MM.1S (cell line): Measurements from ENCODE around the gene PLCH1.
A peak's percentile ranks its signal among the peaks of the same experiment; 100 is the strongest.

Experiments used
- DNase-seq: peaks from one replicate; pipeline ENCODE4 v3.0.0-alpha.2; 2015
- H2AFZ ChIP-seq: fragments of 300-600 bp; sonication (generic); 2 replicates; pipeline ENCODE4 v1.6.0; 2016; ENCODE audit warnings: antibody characterized with exemption, low read length
- H3F3A ChIP-seq: fragments of 300-600 bp; sonication (generic); 2 replicates; pipeline ENCODE4 v1.6.1; 2016; ENCODE audit warnings: mild to moderate bottlenecking, antibody characterized with exemption, low read length, moderate library complexity, mixed read lengths; ENCODE audit not compliant: insufficient read depth
- H3K27ac ChIP-seq: fragments of 300-600 bp; sonication (generic); 2 replicates; pipeline ENCODE4 v1.5.1; 2016; ENCODE audit warnings: mild to moderate bottlenecking, low read length
- H3K27me3 ChIP-seq: fragments of 300-600 bp; sonication (generic); replicated peaks from 2 replicates; pipeline ENCODE4 v1.6.0; 2016; ENCODE audit warnings: low read length; ENCODE audit not compliant: insufficient read depth
- H3K36me3 ChIP-seq: fragments of 300-600 bp; sonication (generic); replicated peaks from 2 replicates; pipeline ENCODE4 v1.6.1; 2016; ENCODE audit warnings: mild to moderate bottlenecking, low read length, mixed read lengths; ENCODE audit not compliant: insufficient read depth
- H3K4me1 ChIP-seq: fragments of 300-600 bp; sonication (generic); 2 replicates; pipeline ENCODE4 v1.6.1; 2016; ENCODE audit warnings: low read length, mixed read lengths
- H3K4me2 ChIP-seq: fragments of 300-600 bp; sonication (generic); 2 replicates; pipeline ENCODE4 v1.6.0; 2016; ENCODE audit warnings: low read depth, low read length
- H3K4me3 ChIP-seq: fragments of 300-600 bp; sonication (generic); 2 replicates; pipeline ENCODE4 v1.5.1; 2016; ENCODE audit warnings: low read length, mixed read lengths
- H3K79me2 ChIP-seq: fragments of 300-600 bp; sonication (generic); 2 replicates; pipeline ENCODE4 v1.6.1; 2016; ENCODE audit warnings: mixed run types, low read length, mixed read lengths
- H3K9ac ChIP-seq: fragments of 300-600 bp; sonication (generic); 2 replicates; pipeline ENCODE4 v1.6.1; 2016; ENCODE audit warnings: low read length, mixed read lengths
- H3K9me2 ChIP-seq: fragments of 300-600 bp; sonication (generic); replicated peaks from 2 replicates; pipeline ENCODE4 v1.6.1; 2016; ENCODE audit warnings: mild to moderate bottlenecking, low read length, mixed read lengths; ENCODE audit not compliant: insufficient read depth
- H3K9me3 ChIP-seq: fragments of 300-600 bp; sonication (generic); replicated peaks from 2 replicates; pipeline ENCODE4 v1.6.1; 2016; ENCODE audit warnings: mild to moderate bottlenecking, low read length, mixed read lengths; ENCODE audit not compliant: insufficient read depth
- H4K20me1 ChIP-seq: fragments of 300-600 bp; sonication (generic); 2 replicates; pipeline ENCODE4 v1.6.1; 2016; ENCODE audit warnings: mild to moderate bottlenecking, low read length, moderate library complexity, mixed read lengths; ENCODE audit not compliant: insufficient read depth
- CTCF ChIP-seq: fragments of 300-600 bp; sonication (generic); IDR thresholded peaks from 2 replicates; pipeline ENCODE4 v1.5.1; 2016; ENCODE audit warnings: antibody characterized with exemption, low read length, mixed read lengths
- EZH2 ChIP-seq: fragments of 300-600 bp; sonication (generic); optimal IDR thresholded peaks from 2 replicates; pipeline ENCODE3; 2017; ENCODE audit warnings: low read depth, mild to moderate bottlenecking, antibody characterized with exemption, low read length, mixed read lengths
- EZH2phosphoT487 ChIP-seq: fragments of 300-600 bp; sonication (generic); IDR thresholded peaks from 2 replicates; pipeline ENCODE4 v1.6.1; 2018; ENCODE audit warnings: antibody characterized with exemption, low read length

Gene PLCH1

GRCh38 chr3:155701882-155702465 lies 42.9 kb downstream of the PLCH1 start:
- H3K27me3 ChIP-seq, result no peaks in the 10 kb centered on the region
- H3K4me1 ChIP-seq, result no peaks in the 10 kb centered on the region
- H3K9me2 ChIP-seq, result no peaks in the 10 kb centered on the region
- no peak overlapping the region for H2AFZ ChIP-seq
- no peaks in the 10 kb centered on the region for H4K20me1 ChIP-seq
- H3K79me2 ChIP-seq, result no peaks in the 10 kb centered on the region
- no peaks in the 10 kb centered on the region for H3K9me3 ChIP-seq
- H3K9ac ChIP-seq, result no peak overlapping the region
- peak; percentile 79 for DNase-seq
- no peaks in the 10 kb centered on the region for H3F3A ChIP-seq
- no peak overlapping the region for H3K4me3 ChIP-seq
- no peak for TF ChIP-seq EZH2phosphoT487
- peak; percentile 84 for TF ChIP-seq CTCF
- no peak overlapping the region for H3K27ac ChIP-seq
- no peaks in the 10 kb centered on the region for H3K36me3 ChIP-seq
- H3K4me2 ChIP-seq, result no peak overlapping the region

DNA sequence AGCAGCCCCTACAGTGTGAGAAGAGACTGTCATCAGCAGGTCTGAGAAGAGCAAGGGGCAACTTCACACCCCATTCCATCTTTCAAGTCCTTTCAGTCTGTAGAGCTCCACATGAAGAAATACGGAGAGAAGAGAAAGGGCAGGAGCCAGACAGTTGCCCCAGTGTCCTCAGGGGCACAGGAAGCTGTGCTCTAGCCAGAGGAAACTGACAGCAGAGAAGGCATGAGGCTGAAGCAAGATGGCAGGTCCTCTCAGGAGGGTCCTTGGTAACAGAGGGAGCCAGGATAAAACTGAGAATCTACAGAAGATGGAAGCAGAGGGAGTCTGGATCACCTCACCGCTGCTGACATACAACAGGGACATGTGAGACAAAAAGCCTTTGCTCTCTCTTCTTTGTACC lies 47.3 kb downstream of the PLCH1 start:
- H3K4me1 ChIP-seq, result no peaks in the 10 kb centered on the region
- no peaks in the 10 kb centered on the region for H3K27me3 ChIP-seq
- no peak overlapping the region for H3K27ac ChIP-seq
- H3K36me3 ChIP-seq, result no peaks in the 10 kb centered on the region
- no peaks in the 10 kb centered on the region for H3K9me2 ChIP-seq
- H3K9ac ChIP-seq, result no peak overlapping the region
- H3K4me3 ChIP-seq, result no peak overlapping the region
- no peak for DNase-seq
- H4K20me1 ChIP-seq, result no peaks in the 10 kb centered on the region
- no peaks in the 10 kb centered on the region for H3K9me3 ChIP-seq
- no peaks in the 10 kb centered on the region for H3K79me2 ChIP-seq
- no peak overlapping the region for H3K4me2 ChIP-seq
- TF ChIP-seq CTCF (no peak), EZH2phosphoT487 (no peak), EZH2 (no peak)
- no peaks in the 10 kb centered on the region for H3F3A ChIP-seq
- H2AFZ ChIP-seq, result no peak overlapping the region

- Histone ChIP-seq H3K9ac (no peak overlapping the region), H3K79me2 (no peaks in the 10 kb centered on the region), H3K27me3 (no peaks in the 10 kb centered on the region), H2AFZ (no peak overlapping the region), H3K9me3 (no peaks in the 10 kb centered on the region), H3K4me1 (no peaks in the 10 kb centered on the region), H3K4me3 (no peak overlapping the region), H3F3A (no peaks in the 10 kb centered on the region), H3K27ac (no peak overlapping the region), H3K9me2 (no peaks in the 10 kb centered on the region), H4K20me1 (no peaks in the 10 kb centered on the region), H3K36me3 (no peaks in the 10 kb centered on the region), H3K4me2 (no peak overlapping the region)
- no peak for DNase-seq
- TF ChIP-seq CTCF, result no peak
- TF ChIP-seq EZH2phosphoT487, result no peak
- TF ChIP-seq EZH2, result no peak
Observed at GRCh38 chr3:155690921-155691320, 54.0 kb downstream of the PLCH1 start.
